Measurements from ENCODE around the gene SDE2.
"Not testable (repeated sequence)": the region's sequence is repeated elsewhere in the genome, so short reads cannot be mapped to it uniquely, and the experiment has no call there.

The SDE2 gene

GRCh38 chr1:225974454-225974853 is 24.7 kb downstream of the SDE2 start:
- no peak for FAIRE-seq

DNA sequence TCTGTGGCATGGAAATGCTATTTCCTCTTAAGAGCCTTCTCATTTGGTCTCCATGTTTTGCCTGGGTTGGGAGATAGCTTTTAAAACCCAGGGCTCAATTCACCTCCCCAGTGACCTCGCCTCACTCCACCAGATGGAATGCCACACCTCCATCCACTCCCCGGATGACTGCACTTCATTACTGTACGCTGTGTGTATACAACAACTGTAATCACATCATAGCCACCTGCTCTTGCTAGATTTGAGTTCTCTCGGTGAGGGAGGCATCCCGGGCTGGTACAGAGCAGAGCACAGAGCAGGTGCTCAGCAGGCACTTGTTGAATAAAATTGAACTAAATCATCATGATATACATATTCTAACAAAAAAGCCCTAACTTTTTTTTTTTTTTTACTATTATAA is 26.0 kb downstream of the SDE2 start:
- FAIRE-seq, result no peak
- DNase-seq (ENCODE audit: insufficient read length, low spot score), result no peak
- TF ChIP-seq POLR2A (IDR thresholded peaks at IDR 0.05; ENCODE audit: low read depth, low read length), result no peak

More at GRCh38 chr1:225974454-225974853, 24.7 kb downstream of the SDE2 start:
- TF ChIP-seq POLR2A (IDR thresholded peaks at IDR 0.05; ENCODE audit: low read depth, low read length), result no peak
- no peak for DNase-seq (ENCODE audit: insufficient read length, low spot score)

DNA sequence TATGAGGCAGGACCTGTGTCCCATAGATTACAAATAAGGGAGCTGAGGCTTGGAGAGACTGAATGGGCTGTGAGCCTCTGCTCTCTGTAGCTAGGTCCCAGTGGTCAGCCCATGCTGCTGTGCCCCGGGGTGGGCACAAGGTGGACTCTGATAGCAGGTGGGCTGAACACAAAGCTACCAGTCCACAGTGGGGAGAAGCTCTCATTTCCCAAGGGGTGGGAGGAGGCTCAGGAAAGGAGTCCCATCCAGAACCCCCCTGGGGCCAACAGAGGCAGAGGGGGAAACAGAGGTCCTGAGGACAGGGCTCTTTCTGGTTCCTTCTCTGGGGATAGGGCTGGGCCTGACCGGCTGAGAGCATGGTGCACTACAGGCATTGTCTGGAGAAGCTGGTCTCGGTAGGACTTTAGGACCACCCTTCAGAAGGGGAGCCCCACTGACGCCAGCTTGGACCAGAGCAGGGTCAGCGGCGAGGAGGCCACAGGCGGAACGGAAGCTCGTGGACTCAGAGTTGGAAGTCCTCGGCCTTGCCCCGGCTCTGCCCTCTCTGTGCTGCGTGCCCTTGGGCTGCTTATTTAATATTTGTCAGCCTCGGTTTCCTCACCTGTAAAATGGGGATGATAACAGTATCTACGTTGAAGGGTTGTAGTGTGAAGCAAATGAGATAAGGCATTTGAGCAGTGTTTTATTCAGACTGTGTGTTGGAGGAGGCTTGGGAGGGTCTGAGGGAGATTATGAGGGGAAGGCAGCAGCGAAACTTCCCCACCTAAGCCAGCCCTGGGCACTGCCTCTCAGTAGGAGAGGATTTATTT is 26.6 kb downstream of the SDE2 start:
- TF ChIP-seq POLR2A (IDR thresholded peaks at IDR 0.05; ENCODE audit: low read depth, low read length), result no peak
- FAIRE-seq, result no peak

DNA sequence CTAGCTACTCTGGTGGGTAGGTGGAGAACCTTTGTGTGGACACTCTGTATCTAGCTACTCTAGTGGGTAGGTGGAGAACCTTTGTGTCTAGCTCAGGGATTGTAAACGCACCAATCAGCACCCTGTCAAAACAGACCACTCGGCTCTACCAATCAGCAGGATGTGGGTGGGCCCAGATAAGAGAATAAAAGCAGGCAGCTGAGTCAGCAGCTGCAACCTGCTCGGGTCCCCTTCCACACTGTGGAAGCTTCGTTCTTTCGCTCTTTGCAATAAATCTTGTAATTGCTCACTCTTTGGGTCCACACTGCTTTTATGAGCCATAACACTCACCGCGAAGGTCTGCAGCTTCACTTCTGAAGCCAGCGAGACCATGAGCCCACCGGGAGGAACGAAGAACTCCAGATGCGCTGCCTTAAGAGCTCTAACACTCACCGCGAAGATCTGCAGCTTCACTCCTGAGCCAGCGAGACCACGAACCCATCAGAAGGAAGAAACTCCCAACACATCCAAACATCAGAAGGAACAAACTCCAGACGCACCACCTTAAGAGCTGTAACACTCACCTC is 28.5 kb downstream of the SDE2 start:
- DNase-seq (ENCODE audit: insufficient read length, low spot score); FAIRE-seq: not testable (repeated sequence)

More for the DNA sequence above, 26.6 kb downstream of the SDE2 start:
- DNase-seq (ENCODE audit: insufficient read length, low spot score), result no peak

DNA sequence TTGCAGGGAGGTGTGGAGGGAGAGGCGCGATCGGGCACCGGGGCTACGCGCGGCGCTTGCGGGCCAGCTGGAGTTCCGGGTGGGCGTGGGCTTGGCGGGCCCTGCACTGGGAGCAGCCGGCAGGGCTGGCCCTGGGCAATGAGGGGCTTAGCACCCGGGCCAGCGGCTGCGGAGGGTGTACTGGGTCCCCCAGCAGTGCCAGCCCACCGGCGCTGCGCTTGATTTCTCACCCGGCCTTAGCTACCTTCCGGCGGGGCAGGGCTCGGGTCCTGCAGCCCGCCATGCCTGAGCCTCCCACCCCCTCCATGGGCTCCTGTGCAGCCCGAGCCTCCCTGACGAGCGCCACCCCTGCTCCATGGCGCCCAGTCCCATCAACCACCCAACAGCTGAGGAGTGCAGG is 29.4 kb downstream of the SDE2 start:
- not testable (repeated sequence) for DNase-seq (ENCODE audit: insufficient read length, low spot score); FAIRE-seq

GRCh38 chr1:225965231-225965630 is 33.9 kb downstream of the SDE2 start:
- no peak for DNase-seq (ENCODE audit: insufficient read length, low spot score)
- TF ChIP-seq POLR2A (IDR thresholded peaks at IDR 0.05; ENCODE audit: low read depth, low read length), result no peak
- FAIRE-seq, result no peak

- TF ChIP-seq POLR2A (IDR thresholded peaks at IDR 0.05; ENCODE audit: low read depth, low read length), result no peak
- DNase-seq (ENCODE audit: insufficient read length, low spot score) (no peak), FAIRE-seq (no peak)
Measured at GRCh38 chr1:225963735-225964530, 35.2 kb downstream of the SDE2 start.

DNA sequence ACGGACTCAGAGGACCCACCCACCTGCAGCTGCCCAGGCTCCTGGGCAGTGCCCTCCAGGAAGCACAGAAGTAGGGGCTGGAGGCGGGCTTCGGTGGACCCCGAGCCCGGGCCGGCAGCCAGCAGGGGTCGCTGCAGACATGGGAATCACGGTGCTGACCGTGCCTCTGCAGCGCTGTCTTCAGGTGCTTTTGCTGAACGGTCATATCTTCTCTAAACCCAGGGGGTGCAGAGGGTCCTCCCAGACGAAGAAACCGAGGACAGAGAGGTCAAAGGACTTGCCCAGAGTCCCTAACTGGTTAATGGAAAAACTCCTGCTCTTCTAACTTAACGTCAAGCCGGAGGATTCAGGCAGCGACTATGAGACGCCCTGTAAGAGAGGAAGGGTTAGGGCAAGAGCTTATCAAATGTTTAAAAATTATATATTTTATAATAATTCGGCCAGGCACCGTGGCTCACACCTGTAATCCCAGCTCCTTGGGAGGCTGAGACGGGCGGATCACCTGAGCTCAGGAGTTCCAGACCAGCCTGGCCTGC is 36.6 kb downstream of the SDE2 start:
- no peak for FAIRE-seq

GRCh38 chr1:225961659-225962439 is 37.3 kb downstream of the SDE2 start:
- no peak for TF ChIP-seq POLR2A (IDR thresholded peaks at IDR 0.05; ENCODE audit: low read depth, low read length)
- no peak for FAIRE-seq

More for the DNA sequence above, 36.6 kb downstream of the SDE2 start:
- TF ChIP-seq POLR2A (IDR thresholded peaks at IDR 0.05; ENCODE audit: low read depth, low read length), result no peak
- DNase-seq (ENCODE audit: insufficient read length, low spot score), result no peak

GRCh38 chr1:225958041-225958440 is 41.1 kb downstream of the SDE2 start:
- FAIRE-seq, result no peak
- no peak for DNase-seq (ENCODE audit: insufficient read length, low spot score)
- no peak for TF ChIP-seq POLR2A (IDR thresholded peaks at IDR 0.05; ENCODE audit: low read depth, low read length)

More at GRCh38 chr1:225961659-225962439, 37.3 kb downstream of the SDE2 start:
- no peak for DNase-seq (ENCODE audit: insufficient read length, low spot score)

DNA sequence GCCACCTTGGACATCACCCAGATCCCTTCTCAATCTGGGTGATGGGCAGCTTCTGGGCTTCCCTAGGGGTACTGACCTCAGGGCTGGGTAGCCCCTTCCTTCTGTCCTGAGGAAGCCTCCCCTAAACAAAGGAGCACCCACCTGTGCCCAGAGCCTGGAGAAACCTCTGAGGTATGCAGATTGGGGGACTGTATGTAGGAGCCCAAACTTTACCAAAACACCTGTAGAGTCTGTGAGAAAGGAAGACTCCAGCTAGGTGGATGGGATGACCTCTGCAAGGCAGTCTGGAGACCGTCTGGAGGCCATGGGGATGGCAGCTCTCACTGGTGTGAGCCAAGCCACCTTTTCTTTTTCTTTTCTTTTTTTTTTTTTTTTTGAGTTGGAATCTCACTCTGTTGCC is 44.4 kb downstream of the SDE2 start:
- FAIRE-seq, result no peak
- no peak for DNase-seq (ENCODE audit: insufficient read length, low spot score)
- no peak for TF ChIP-seq POLR2A (IDR thresholded peaks at IDR 0.05; ENCODE audit: low read depth, low read length)

- no peak for TF ChIP-seq POLR2A (IDR thresholded peaks at IDR 0.05; ENCODE audit: low read depth, low read length)
Measured at GRCh38 chr1:225953315-225953714, 45.8 kb downstream of the SDE2 start.

GRCh38 chr1:225950905-225951497 is 48.1 kb downstream of the SDE2 start:
- DNase-seq (ENCODE audit: insufficient read length, low spot score), result no peak
- FAIRE-seq, result no peak
- no peak for TF ChIP-seq POLR2A (IDR thresholded peaks at IDR 0.05; ENCODE audit: low read depth, low read length)

More at GRCh38 chr1:225953315-225953714, 45.8 kb downstream of the SDE2 start:
- DNase-seq (ENCODE audit: insufficient read length, low spot score) (no peak), FAIRE-seq (no peak)
